HL-60 (cell line): ENCODE measurements around the gene STX2.

Source experiments
- DNase-seq, 2 experiments: peaks; one replicate each; pipeline ENCODE4 v3.0.0-alpha.2; 2010 to 2020; ENCODE audit warnings: low read depth in 1 of 2, low spot score in 1 of 2
- H3K27ac ChIP-seq: fragments of 250-450 bp; sonication (Bioruptor Pico); replicated peaks from 2 replicates; pipeline ENCODE4 v1.5.1; 2020; ENCODE audit warnings: mild to moderate bottlenecking, moderate library complexity
- H3K27me3 ChIP-seq: fragments of 250-450 bp; sonication (Bioruptor Pico); 2 replicates; pipeline ENCODE4 v1.5.1; 2021; ENCODE audit warnings: mild to moderate bottlenecking, moderate library complexity; ENCODE audit not compliant: insufficient read depth, poor library complexity, severe bottlenecking
- H3K4me3 ChIP-seq: replicated peaks from 2 replicates; pipeline ENCODE4 v1.5.1; 2011; ENCODE audit warnings: mild to moderate bottlenecking, control low read depth, low read length; ENCODE audit not compliant: insufficient read depth
- GABPA ChIP-seq: IDR thresholded peaks from 2 replicates; pipeline ENCODE4 v1.6.1; 2012; ENCODE audit warnings: low read depth
- POLR2AphosphoS5 ChIP-seq: IDR thresholded peaks from 2 replicates; pipeline ENCODE4 v1.6.1; 2012; ENCODE audit warnings: low read depth
- SPI1 ChIP-seq: IDR thresholded peaks from 2 replicates; pipeline ENCODE4 v1.6.1; 2012; ENCODE audit warnings: low read depth, mild to moderate bottlenecking, borderline replicate concordance
- TF ChIP-seq, protein P1 (sequence below): IDR thresholded peaks from one replicate; pipeline ENCODE4 v1.5.1; 2011; ENCODE audit warnings: low read length, control low read depth, inconsistent platforms; ENCODE audit not compliant: insufficient read depth
- TF ChIP-seq, protein P2 (sequence below): IDR thresholded peaks from 2 replicates; pipeline ENCODE4 v1.6.1; 2012; ENCODE audit warnings: low read depth; ENCODE audit not compliant: insufficient replicate concordance

The STX2 gene

DNA sequence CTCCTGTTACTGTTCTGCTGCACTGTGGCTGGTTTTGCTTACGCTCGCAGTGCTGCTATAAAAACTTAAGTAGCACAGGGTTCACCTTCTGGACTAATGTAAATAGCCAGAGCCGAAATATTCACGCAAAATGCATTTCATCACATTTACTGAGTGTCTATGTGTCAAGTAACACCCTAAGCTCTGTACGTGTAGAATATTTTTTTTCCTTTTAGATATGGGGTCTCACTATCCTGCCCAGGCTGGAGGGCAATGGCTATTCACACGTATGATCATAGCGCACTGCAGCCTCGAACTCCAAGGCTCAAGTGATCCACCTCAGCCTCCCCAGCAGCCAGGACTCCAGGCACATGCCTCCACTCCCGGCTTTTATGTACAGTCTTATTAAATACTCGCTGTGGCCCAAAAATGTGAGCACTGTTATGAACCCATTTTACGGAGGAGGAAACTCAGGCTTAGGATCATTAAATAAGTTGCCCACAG, 62.2 kb downstream of the STX2 start:
- TF ChIP-seq, protein P1, sequence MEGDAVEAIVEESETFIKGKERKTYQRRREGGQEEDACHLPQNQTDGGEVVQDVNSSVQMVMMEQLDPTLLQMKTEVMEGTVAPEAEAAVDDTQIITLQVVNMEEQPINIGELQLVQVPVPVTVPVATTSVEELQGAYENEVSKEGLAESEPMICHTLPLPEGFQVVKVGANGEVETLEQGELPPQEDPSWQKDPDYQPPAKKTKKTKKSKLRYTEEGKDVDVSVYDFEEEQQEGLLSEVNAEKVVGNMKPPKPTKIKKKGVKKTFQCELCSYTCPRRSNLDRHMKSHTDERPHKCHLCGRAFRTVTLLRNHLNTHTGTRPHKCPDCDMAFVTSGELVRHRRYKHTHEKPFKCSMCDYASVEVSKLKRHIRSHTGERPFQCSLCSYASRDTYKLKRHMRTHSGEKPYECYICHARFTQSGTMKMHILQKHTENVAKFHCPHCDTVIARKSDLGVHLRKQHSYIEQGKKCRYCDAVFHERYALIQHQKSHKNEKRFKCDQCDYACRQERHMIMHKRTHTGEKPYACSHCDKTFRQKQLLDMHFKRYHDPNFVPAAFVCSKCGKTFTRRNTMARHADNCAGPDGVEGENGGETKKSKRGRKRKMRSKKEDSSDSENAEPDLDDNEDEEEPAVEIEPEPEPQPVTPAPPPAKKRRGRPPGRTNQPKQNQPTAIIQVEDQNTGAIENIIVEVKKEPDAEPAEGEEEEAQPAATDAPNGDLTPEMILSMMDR: no peak
- no peak for TF ChIP-seq GABPA
- TF ChIP-seq POLR2AphosphoS5: no peak
- TF ChIP-seq SPI1: no peak
- H3K27ac ChIP-seq: no peak overlapping the region
- no peak for DNase-seq
- H3K27me3 ChIP-seq: peaks cover 12% of the 10 kb centered on the region
- H3K4me3 ChIP-seq: no peak overlapping the region

DNA sequence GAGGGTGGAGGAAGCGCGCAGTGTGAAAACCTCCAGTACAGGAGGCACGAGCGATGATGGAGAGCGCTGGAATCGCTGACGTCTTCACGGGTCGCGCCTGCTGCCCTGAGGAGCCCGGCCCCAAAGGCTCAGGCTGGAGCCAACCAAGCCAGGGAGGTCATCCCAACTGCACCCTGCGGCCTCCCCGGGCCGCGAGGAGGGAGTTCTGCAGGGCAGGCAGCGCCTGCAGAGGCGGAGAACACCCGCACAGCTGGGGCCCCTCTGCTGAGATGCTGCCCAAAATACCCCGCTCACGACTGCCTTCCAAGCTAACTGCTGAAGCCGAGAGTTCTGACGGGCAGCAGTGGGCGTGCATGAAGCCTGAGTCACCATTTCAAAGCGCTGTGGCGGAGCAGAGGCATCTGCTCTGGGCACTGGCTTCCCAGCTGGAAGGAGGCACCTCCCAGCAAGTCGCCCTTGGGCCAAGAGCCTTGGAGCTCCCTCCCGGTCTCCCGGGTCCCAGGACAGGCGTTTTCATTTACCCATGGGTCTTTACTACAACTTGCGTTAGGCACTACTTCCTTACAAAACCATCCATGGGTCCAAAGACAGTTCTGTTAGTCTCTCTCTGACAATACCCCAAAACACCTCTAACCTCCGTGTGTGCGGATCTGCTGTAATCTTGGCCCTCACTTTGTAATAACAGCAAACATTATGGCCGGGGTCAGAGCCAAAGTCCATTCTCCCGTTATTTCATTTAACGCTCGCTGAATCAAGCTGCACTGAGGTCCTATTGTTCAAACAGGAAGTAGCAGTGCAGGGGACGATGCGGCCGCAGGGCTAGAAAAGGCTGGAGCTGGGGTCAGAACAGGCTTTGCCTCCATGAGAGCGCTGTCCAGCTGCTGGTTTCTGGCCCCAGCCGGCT, 62.8 kb downstream of the STX2 start:
- no peak overlapping the region for H3K27ac ChIP-seq
- no peak overlapping the region for H3K4me3 ChIP-seq
- TF ChIP-seq GABPA (no peak), SPI1 (no peak)
- TF ChIP-seq, protein P2, sequence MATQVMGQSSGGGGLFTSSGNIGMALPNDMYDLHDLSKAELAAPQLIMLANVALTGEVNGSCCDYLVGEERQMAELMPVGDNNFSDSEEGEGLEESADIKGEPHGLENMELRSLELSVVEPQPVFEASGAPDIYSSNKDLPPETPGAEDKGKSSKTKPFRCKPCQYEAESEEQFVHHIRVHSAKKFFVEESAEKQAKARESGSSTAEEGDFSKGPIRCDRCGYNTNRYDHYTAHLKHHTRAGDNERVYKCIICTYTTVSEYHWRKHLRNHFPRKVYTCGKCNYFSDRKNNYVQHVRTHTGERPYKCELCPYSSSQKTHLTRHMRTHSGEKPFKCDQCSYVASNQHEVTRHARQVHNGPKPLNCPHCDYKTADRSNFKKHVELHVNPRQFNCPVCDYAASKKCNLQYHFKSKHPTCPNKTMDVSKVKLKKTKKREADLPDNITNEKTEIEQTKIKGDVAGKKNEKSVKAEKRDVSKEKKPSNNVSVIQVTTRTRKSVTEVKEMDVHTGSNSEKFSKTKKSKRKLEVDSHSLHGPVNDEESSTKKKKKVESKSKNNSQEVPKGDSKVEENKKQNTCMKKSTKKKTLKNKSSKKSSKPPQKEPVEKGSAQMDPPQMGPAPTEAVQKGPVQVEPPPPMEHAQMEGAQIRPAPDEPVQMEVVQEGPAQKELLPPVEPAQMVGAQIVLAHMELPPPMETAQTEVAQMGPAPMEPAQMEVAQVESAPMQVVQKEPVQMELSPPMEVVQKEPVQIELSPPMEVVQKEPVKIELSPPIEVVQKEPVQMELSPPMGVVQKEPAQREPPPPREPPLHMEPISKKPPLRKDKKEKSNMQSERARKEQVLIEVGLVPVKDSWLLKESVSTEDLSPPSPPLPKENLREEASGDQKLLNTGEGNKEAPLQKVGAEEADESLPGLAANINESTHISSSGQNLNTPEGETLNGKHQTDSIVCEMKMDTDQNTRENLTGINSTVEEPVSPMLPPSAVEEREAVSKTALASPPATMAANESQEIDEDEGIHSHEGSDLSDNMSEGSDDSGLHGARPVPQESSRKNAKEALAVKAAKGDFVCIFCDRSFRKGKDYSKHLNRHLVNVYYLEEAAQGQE: peak; percentile 83
- no peak for DNase-seq
- H3K27me3 ChIP-seq: peaks cover 12% of the 10 kb centered on the region

DNA sequence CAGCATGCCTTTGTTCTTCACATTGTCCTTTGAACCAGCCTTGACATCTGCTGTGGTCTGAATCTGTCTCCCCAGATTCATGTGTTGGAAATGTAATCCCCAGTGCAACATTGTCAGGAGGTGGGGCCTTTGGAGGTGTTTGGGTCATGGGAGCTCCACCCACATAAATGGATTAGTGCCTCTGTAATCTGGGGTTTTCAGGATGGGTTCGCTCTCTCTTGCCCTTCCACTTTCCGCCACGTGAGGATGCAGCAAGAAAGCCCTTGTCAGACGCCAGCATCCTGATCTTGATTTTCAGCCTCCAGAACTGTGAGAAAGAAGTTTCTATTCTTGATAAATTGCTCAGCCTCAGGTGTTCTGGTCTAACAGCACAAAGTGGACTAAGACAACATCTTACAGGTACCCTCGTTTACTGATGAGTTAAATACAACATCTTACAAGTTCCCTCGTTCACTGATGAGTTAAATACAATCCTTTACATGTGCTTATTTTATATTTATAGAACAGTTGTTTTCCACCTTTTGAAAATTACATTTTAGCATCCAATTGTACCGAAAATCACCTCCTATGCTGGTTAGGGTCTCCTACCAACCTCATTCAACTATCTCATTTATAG, 68.5 kb downstream of the STX2 start:
- TF ChIP-seq, protein P2: no peak
- no peak for TF ChIP-seq SPI1
- no peak for TF ChIP-seq POLR2AphosphoS5
- no peak for TF ChIP-seq GABPA
- TF ChIP-seq, protein P1: no peak
- DNase-seq: no peak
- peaks cover 7% of the 10 kb centered on the region for H3K27me3 ChIP-seq
- H3K27ac ChIP-seq: no peak overlapping the region
- H3K4me3 ChIP-seq: no peak overlapping the region

DNA sequence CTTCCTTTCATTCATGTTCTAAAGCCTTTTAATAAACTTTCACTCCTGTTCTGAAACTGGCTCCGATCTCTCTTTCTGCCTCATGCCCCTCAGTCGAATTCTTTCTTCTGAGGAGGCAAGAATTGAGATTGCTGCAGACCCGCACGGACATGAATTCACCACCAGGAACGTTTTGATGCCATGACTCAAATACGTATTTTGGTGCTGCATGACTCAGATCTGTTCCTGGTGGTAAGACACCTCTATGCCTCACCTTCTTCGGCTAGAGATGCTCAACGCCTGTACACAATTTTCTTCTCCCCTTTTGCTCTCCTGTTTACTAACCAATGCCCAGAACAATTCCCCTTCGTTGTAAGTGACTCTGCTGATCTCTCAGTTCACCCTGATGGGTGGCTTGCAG, 70.9 kb downstream of the STX2 start:
- Histone ChIP-seq H3K27me3 (peaks cover 7% of the 10 kb centered on the region), H3K4me3 (no peak overlapping the region), H3K27ac (no peak overlapping the region)
- no peak for DNase-seq
- TF ChIP-seq, protein P1: no peak
- TF ChIP-seq SPI1 (no peak), POLR2AphosphoS5 (no peak), GABPA (no peak)
- TF ChIP-seq, protein P2: no peak
